SK-N-MC (cell line): ENCODE results near the gene PSMC3.

ENCODE experiments used
- EZH2 ChIP-seq: fragments of 200-600 bp; sonication (generic); IDR thresholded peaks from one replicate; pipeline ENCODE4 v1.6.1; 2017; ENCODE audit warnings: antibody characterized with exemption
- FOXP2 ChIP-seq: optimal IDR thresholded peaks from 2 replicates; pipeline ENCODE3; 2011; ENCODE audit warnings: mild to moderate bottlenecking, moderate library complexity; ENCODE audit not compliant: insufficient read depth; ENCODE audit errors: extremely low read length, control extremely low read depth
- POLR2AphosphoS5 ChIP-seq: IDR thresholded peaks from 2 replicates; pipeline ENCODE4 v1.6.1; 2012; ENCODE audit warnings: mild to moderate bottlenecking, low read depth, low read length, borderline replicate concordance

- TF ChIP-seq POLR2AphosphoS5 (no peak), FOXP2 (no peak), EZH2 (no peak)
Measured at GRCh38 chr11:47468598-47469214, 42.5 kb upstream of the PSMC3 start.
